KG1 (cell line): ENCODE data around the gene SEPTIN3.
"Not testable (repeated sequence)": the region's sequence is repeated elsewhere in the genome, so short reads cannot be mapped to it uniquely, and the experiment has no call there.

Source experiments
- DNase-seq: peaks from one replicate; lab custom pipeline; 2025; lab: John Stamatoyannopoulos, UW

The SEPTIN3 gene

GRCh38 chr22:41940832-41941765 is 28.1 kb upstream of the SEPTIN3 start:
- peak; percentile 50 for DNase-seq

- DNase-seq = no peak
Measured at GRCh38 chr22:41943661-41944209, 25.5 kb upstream of the SEPTIN3 start.

- DNase-seq = peak; percentile 96
Measured at GRCh38 chr22:41946629-41947423, 22.4 kb upstream of the SEPTIN3 start, which contains the start of gene CENPM. Gene CENPM (minus strand): TSS chr22:41947152. CDS start chr22:41947076, 76 bp downstream.

GRCh38 chr22:41947424-41948080 is 21.7 kb upstream of the SEPTIN3 start:
- no peak for DNase-seq

- no peak for DNase-seq
Measured at GRCh38 chr22:41948142-41948541, 21.1 kb upstream of the SEPTIN3 start.

GRCh38 chr22:41948928-41949296 is 20.3 kb upstream of the SEPTIN3 start:
- DNase-seq = not testable (repeated sequence)

GRCh38 chr22:41949297-41949965 is 19.8 kb upstream of the SEPTIN3 start:
- no peak for DNase-seq

GRCh38 chr22:41951898-41952474 is 17.3 kb upstream of the SEPTIN3 start, which contains the start of gene SMIM45:
Gene SMIM45 (plus strand): TSS chr22:41952150.
- no peak for DNase-seq

GRCh38 chr22:41952713-41953112 is 16.5 kb upstream of the SEPTIN3 start:
- no peak for DNase-seq

- no peak for DNase-seq
Measured at GRCh38 chr22:41957941-41958556, 11.2 kb upstream of the SEPTIN3 start.

- no peak for DNase-seq
Measured at GRCh38 chr22:41963453-41964111, 5.7 kb upstream of the SEPTIN3 start.

GRCh38 chr22:41964112-41964491 is 5.1 kb upstream of the SEPTIN3 start:
- no peak for DNase-seq

- DNase-seq = no peak
Measured at GRCh38 chr22:41966225-41966606, 3.0 kb upstream of the SEPTIN3 start.

GRCh38 chr22:41966607-41967240 is 2.5 kb upstream of the SEPTIN3 start:
- no peak for DNase-seq

GRCh38 chr22:41968601-41969000 is 642 bp upstream of the SEPTIN3 start:
- DNase-seq = no peak

GRCh38 chr22:41970601-41971000 is 1.4 kb downstream of the SEPTIN3 start:
- DNase-seq = no peak

- DNase-seq = no peak
Measured at GRCh38 chr22:41971431-41971830, 2.2 kb downstream of the SEPTIN3 start.

GRCh38 chr22:41974691-41975290 is 5.5 kb downstream of the SEPTIN3 start:
- DNase-seq = no peak
